Non-pigmented ciliary epithelial cell (primary cell): Measurements from ENCODE around the gene NDUFB1.

ENCODE experiments used
- DNase-seq: peaks from one replicate; pipeline ENCODE4 v3.0.0-alpha.2; 2010; ENCODE audit warnings: low read depth

The NDUFB1 gene

DNA sequence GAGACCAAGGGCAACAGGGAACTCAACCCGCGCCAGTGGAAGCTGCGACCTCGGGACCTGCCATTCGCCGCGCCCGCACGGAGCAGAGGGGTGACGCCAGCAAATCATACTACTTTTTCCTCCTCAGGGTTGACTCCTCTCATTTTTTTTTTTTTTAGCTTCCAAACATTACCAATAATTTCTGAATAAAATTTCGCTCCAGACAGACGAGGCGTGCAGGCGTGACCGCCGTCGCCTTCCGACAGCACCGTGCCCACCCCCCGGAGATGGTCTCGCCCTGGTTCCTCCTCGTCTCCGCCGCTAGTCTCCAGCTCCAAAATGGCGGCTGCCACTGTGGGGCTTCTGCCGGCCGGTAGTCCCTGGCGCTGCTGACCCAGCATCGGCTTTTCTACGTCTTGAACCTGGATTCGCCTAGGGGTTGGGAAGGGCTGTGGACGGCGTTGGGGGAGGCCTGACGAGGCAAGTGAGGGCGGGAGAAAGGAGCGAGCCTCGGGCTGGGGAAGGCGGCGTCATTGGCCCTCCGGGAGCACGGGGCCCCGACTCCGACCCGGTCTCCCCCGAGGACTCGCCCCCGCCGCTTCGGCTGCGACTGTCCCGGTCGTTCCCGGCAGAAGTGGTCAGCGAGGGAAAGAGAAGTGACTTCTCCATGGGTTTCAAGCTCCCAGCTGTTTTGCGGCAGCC is at the start of gene NDUFB1, which contains the start of gene CPSF2:
NDUFB1 (minus strand) TSS at position 37 of the 681 bp plus-strand sequence. CDS start 4,069 bp downstream, outside the sequence.
CPSF2 (plus strand) TSS at position 300 of the 681 bp plus-strand sequence. CDS start 9,016 bp downstream, outside the sequence.
- DNase-seq: no peak

GRCh38 chr14:92164958-92165357 is 43.5 kb upstream of the NDUFB1 start:
- DNase-seq: no peak

DNA sequence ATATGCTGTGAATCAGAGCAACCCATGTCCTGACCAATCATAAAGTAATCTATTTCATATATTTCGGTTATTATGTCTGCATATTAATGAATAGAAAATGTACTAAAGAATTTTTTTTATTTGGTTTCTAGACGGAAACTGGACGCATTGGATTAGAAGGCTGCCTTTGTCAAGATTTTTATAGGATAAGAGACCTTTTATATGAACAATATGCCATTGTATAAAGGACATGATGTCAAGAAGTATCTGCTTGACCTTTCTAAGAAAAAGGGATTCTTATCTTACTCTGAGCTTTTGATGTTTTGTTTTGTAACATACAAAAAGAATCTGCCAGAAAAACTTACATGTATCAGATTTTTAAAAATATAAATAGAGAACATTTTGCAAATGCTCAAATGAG is 40.0 kb upstream of the NDUFB1 start:
- no peak for DNase-seq

DNA sequence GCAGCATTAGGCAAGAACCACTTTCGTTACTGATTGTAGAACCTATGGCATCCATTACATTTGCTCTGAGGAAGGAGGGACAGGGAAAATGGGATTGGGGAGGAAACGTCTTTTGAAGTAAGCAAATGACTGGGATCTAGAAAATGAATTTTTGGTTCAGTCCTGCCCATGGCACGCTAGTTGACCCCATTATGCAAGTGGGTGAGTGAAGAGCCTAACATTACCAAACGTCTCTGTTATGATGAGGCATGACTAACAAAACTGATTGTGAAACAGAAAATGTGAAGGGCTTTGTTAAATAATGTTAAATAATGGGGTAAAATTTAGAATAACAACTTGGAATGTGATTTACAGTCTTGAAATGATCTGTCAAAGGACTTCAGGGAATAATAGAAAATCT is 39.1 kb upstream of the NDUFB1 start:
- DNase-seq: peak; percentile 79

GRCh38 chr14:92154283-92154942 is 32.9 kb upstream of the NDUFB1 start:
- no peak for DNase-seq

GRCh38 chr14:92153581-92153980 is 32.1 kb upstream of the NDUFB1 start:
- no peak for DNase-seq

DNA sequence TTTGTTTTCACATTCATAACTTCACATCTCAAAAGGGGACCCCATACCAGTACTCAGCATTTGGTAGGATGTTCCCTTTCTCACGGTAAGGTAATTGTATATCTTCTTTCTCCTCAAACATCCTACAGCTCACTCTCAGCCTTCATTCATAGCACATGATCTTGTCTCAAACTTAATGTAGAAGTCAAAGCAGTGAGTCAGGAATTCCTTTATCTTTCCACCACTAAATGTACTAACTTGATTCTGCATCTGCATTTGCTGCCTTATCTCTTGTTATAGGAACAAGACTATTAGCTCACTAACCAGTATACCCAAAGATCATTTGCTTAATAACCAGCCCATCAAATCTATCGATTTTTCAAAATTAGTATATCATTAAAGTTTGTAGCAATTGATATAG is 23.2 kb upstream of the NDUFB1 start:
- peak; percentile 47 for DNase-seq

DNA sequence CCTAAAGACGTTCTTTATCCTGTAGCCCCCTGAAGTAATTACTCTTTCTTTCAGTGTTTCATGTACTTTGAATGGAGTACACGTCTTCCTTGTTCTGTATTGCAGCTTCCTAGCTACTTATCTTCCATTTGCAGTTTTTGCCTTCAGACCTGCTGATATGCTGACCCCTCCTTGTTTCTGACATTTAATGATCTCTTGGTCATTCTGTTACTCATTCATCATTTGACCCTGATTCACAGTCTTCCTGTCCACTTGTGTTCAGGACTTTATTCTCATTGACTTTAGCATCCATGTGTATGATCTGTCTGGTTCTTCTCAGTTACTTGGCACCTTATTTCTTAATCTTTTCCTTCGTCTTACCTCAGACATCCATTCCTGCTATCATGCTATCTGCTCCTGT is 22.5 kb upstream of the NDUFB1 start:
- DNase-seq: no peak

GRCh38 chr14:92143309-92143708 is 21.8 kb upstream of the NDUFB1 start:
- DNase-seq: no peak

DNA sequence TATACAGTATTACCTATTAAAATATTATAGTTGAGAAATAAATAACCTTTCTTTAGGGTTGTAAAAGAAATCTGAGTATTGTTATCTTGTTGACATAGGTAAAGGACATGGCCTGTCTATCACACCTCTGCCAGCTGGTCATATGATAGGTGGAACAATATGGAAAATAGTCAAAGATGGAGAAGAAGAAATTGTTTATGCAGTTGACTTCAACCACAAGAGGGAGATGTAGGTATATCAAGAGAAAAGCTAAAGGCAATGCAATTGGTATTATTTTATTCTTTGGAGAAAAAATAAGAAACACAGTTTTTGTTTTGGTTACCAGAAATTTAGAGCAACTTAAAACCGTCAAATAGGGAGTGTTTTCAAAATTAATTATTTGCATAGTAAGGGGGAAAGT is 13.8 kb upstream of the NDUFB1 start:
- no peak for DNase-seq

DNA sequence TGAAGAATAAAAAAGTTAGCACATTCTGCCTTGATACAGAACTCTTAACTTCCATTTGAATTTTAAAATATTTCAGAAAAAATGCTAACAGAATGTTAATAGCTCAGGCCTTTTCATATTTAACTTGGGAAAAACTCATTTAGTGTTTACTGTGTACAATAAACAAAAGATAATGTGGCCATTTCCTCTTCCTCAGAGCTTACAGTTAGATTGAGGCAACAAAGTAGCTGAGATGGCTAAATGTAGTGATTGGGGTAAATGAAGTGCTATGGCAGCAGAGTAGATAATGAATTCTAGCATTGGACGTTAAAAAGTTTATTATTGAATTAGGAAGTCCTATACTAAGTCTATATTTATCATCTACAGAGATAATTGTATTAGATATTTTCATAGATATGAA is 12.9 kb upstream of the NDUFB1 start:
- DNase-seq: no peak

- no peak for DNase-seq
Measured at GRCh38 chr14:92122761-92123160, 1.3 kb upstream of the NDUFB1 start.

DNA sequence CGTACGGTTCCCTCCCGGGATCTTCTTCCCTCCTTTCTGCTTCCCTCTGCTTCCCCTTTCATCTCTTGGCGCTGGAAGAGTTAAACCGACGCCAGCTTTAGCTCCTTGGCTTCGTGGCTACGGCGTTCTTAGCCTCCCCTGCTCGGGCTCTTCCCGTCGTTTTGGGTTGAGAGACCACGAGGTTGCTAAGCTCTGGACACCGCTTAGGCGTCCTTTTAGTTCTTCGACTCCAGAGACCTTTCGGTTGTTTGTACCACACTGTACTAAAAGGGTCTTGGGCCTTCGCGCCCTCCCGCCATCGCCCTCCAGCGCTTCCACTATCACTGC is 808 bp upstream of the NDUFB1 start:
- DNase-seq: no peak

GRCh38 chr14:92121207-92121669 is 268 bp downstream of the NDUFB1 start:
- DNase-seq: no peak

DNA sequence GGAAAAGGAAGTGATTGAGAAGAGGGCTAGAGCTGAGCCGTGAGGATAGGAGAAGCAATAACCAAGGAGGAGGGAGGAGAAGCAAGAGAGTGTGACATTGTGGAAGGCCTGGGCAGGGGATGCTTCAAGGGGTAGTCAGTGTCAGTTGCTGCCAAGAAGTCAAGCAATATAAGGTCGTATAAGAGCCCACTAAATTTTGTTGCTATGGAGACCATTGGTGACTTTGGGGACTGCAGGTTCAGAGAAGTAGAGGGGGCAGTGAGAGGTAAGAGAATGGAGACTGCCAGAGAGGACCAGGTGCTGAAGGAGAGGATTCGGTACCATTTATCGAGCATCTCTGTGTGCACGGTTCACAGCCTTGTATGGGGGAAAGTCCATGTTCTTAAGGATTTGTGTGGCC is 12.0 kb downstream of the NDUFB1 start:
- DNase-seq: no peak

DNA sequence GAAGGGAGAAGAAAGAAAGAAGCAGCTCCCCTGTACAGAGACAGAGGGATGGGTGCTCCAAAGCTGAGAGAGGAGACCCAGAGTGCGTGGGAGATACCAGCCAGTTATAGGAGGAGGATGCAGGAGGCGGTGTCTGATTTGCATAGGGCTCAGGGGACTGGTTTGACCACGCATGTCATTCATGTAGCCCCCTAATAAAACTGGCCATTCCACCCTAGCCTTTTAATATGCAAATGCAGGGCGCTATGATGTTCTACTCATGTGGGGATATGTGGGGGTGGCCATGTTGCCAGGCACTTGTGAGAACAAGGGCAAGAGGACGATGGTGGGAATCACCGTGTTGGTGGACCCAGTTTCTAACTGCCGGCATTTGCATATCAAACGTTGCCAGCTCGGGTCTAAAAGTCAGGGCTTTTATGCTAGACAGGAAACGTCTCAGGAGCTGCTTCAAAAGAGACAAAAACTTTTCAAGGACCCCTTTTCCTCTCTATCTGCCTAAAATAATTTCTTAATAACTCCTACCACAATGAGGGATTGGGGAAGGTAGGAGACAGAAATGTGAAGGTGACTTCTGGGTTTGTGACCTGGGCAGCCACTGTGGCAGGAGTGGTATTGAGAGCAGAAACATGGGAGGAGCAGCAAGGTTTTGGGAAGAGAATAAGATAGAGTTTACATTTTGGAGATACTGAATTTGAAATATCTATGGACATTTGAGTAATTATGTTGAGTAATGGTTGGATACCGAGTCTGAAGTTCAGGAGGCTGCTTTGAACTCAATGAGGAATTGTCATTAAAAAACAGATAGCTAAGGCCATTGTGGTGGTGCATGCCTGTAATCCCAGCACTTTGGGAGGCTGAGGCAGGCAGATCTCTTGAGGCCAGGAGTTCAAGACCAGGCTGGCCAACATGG is 12.9 kb downstream of the NDUFB1 start:
- DNase-seq: no peak

DNA sequence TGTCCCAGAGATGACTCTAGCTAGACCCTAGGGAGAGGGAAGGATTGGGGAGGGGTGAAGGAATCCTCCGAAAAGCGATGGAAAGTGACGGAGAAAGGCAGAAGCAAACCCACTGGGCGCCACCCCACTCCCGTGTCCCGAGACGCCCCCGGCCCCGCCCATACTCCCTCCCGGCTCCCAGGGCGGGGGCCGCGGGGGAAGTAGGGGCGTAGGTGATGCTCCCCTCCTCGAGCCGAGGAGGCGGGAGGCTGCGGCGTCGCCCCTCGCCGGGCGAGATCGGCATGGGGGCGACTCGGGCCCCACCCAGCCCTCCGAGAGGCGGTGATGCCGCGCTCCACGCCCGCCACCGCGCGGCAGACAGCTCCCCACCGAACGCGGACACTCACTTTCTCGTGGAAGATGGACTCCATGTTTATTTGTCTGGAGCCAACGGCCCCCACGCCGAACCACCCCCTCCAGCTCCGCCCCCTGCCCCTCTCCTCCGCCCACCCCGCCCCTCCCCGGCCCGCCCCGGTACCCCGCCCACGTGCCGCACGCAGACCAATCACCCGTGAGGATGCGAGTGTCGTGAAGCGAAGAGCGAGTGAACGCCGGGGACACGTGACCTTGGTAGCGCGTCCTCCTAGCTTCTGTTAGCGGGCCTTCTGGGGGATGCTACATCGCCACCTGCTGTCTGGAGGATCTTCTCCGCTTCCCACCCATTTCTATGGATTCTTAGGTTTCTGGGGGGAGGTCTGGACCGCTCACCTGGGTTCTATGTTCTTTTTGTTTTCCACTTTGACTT is 15.2 kb downstream of the NDUFB1 start, which contains the start of gene ATXN3:
ATXN3 (minus strand) TSS at position 440 of the 784 bp plus-strand sequence; CDS start at position 410, 30 bp downstream.
- DNase-seq: peak; percentile 96

- DNase-seq: no peak
Measured at GRCh38 chr14:92105893-92106142, 15.7 kb downstream of the NDUFB1 start.

DNA sequence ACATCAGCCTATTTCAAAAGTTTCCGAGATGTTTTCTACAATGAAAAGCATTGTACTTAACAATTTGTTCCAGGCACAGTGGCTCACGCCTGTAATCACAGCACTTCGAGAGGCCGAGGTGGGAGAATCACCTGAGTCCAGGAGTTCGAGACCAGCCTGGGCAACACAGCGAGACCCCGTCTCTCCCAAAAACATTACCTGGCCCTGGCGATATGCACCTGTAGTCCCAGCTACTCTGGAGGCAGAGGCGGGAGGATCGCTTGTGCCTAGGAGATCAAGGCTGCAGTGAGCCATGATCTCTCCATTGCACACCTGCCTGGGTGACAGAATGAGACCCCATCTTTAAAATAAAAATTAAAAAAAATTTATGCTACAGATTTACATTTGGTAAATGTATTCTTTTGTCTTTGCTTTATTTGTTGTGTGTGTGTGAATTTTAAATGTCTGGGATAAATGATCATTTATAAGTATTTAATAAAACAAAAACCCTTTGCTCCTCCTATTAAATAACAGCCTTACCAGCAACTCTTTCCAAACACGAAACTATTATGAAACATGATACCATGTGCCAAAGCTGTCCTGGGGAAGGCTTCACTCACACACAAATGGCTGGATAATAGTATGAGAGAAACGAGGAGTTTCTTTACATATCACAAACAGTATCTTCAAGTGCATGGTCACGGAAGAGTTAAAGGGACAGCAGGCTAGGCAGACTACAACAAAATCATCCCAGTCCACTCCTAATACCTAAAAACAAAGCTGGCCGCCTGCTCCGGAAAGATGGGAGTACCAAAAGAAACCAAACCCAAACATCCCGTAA is 16.2 kb downstream of the NDUFB1 start:
- DNase-seq: no peak

DNA sequence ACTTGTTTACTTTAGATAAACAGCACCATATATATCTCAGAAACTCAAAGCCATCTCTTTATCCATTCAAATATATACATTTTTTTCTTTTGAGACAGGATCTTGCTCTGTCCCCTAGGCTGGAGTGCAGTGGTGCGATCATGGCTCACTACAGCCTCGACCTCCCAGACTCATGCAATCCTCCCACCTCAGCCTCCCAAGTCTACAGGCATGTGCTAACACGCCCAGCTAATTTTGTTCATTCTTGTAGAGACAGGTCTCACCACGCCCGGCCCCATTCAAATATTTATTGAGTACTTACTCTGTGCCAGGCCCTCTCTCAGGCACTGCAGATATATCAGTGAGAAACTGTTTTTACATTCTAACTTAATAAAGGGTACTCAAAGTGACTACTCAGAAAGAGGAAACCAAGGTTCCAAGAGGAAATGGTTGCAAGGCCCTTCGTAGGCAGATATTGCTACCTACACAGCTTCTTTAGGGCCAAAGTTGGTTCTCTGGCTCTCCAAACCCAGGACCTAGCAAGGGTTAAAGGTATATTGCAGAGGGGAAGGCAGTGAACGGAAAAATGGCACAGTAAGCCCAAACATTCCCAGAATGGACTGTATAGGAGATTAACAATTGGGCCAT is 18.0 kb downstream of the NDUFB1 start:
- DNase-seq: no peak

GRCh38 chr14:92099802-92100201 is 21.7 kb downstream of the NDUFB1 start:
- DNase-seq: no peak
